ENCODE measurements around the gene UQCRC2.

DNA sequence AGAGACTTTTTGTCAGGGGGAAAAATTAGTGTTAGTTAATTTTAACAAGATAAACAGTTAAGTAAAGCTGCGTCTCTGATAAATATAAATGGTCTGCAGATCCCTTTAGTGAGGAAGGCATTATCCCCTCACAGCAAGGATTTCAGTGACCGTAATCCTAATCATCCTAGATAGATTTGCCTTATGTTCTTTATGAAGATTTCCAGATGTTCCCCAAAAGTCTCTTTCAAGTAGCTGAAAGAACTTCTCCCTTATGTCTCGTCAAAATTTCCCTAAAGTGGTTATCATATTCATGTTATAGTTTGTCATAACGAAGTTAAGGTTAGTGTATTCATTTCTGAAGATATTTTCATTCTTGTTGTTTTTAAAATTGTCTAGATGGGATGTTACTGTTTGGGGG lies 60.3 kb downstream of the UQCRC2 start:
- TF ChIP-seq, protein P1, sequence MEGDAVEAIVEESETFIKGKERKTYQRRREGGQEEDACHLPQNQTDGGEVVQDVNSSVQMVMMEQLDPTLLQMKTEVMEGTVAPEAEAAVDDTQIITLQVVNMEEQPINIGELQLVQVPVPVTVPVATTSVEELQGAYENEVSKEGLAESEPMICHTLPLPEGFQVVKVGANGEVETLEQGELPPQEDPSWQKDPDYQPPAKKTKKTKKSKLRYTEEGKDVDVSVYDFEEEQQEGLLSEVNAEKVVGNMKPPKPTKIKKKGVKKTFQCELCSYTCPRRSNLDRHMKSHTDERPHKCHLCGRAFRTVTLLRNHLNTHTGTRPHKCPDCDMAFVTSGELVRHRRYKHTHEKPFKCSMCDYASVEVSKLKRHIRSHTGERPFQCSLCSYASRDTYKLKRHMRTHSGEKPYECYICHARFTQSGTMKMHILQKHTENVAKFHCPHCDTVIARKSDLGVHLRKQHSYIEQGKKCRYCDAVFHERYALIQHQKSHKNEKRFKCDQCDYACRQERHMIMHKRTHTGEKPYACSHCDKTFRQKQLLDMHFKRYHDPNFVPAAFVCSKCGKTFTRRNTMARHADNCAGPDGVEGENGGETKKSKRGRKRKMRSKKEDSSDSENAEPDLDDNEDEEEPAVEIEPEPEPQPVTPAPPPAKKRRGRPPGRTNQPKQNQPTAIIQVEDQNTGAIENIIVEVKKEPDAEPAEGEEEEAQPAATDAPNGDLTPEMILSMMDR (tag by site-specific recombination; IDR thresholded peaks at IDR 0.05), result no peak
- no peak for TF ChIP-seq ZNF202 (tag by site-specific recombination; IDR thresholded peaks at IDR 0.05; ENCODE audit: borderline replicate concordance)
- TF ChIP-seq ZNF211 (tag by site-specific recombination; IDR thresholded peaks at IDR 0.05; ENCODE audit: low read depth), result no peak
- no peak for TF ChIP-seq ZNF585B (tag by site-specific recombination; IDR thresholded peaks at IDR 0.05)
- TF ChIP-seq, protein P2, sequence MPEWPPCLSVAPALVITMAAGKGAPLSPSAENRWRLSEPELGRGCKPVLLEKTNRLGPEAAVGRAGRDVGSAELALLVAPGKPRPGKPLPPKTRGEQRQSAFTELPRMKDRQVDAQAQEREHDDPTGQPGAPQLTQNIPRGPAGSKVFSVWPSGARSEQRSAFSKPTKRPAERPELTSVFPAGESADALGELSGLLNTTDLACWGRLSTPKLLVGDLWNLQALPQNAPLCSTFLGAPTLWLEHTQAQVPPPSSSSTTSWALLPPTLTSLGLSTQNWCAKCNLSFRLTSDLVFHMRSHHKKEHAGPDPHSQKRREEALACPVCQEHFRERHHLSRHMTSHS (tag by site-specific recombination; IDR thresholded peaks at IDR 0.05), result no peak
- no peak for TF ChIP-seq ZNF10 (tag by site-specific recombination; IDR thresholded peaks at IDR 0.05)
- no peak for TF ChIP-seq REPIN1 (tag by site-specific recombination; IDR thresholded peaks at IDR 0.05; ENCODE audit: low read depth)
- no peak for TF ChIP-seq BCL11B (tag by site-specific recombination; IDR thresholded peaks at IDR 0.05; ENCODE audit: low read depth)
- TF ChIP-seq, protein P3, sequence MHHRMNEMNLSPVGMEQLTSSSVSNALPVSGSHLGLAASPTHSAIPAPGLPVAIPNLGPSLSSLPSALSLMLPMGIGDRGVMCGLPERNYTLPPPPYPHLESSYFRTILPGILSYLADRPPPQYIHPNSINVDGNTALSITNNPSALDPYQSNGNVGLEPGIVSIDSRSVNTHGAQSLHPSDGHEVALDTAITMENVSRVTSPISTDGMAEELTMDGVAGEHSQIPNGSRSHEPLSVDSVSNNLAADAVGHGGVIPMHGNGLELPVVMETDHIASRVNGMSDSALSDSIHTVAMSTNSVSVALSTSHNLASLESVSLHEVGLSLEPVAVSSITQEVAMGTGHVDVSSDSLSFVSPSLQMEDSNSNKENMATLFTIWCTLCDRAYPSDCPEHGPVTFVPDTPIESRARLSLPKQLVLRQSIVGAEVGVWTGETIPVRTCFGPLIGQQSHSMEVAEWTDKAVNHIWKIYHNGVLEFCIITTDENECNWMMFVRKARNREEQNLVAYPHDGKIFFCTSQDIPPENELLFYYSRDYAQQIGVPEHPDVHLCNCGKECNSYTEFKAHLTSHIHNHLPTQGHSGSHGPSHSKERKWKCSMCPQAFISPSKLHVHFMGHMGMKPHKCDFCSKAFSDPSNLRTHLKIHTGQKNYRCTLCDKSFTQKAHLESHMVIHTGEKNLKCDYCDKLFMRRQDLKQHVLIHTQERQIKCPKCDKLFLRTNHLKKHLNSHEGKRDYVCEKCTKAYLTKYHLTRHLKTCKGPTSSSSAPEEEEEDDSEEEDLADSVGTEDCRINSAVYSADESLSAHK (tag by site-specific recombination; IDR thresholded peaks at IDR 0.05), result no peak
- no peak for TF ChIP-seq TSHZ1 (tag by site-specific recombination; IDR thresholded peaks at IDR 0.05; ENCODE audit: borderline replicate concordance)
